Measurements from ENCODE around the gene DISC1. TPM values are rescaled to one million over a fixed set of nuclear protein-coding genes. Genes with fewer than 3 reads are reported as not detected.

The DISC1 gene
- total RNA-seq, 2 experiments from 2014 or later, result 2.8 to 3.9 TPM

DNA sequence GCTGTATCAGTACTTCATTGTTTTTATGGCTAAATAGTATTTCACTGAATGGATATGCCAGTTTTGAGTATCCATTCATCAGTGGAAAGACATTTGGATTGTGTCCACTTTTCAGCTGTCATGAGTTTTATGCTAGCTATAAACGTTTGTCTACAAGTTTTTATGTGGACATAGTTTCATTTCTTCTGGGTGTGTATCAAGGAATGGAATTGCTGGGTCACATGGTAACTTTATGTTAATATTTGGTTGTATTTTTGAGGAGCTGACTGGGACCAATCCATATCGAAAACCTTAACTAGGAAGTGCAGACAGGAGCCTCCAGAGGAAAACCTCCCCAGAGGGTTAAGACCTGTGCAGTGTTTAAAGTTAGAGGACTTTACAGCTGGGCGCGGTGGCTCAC, 31.8 kb upstream of the DISC1 start:
- intact Hi-C loops (cut with micrococcal nuclease), result no loop called here
- H3K9me3 Mint-ChIP-seq, result no peaks in the 10 kb centered on the region
- peaks cover 11% of the 10 kb centered on the region for H3K4me1 Mint-ChIP-seq (ENCODE audit: low read depth)
- no peak overlapping the region for H3K27ac Mint-ChIP-seq
- H3K36me3 Mint-ChIP-seq, result no peaks in the 10 kb centered on the region
- DNase-seq, result no peak
- no peaks in the 10 kb centered on the region for H3K27me3 Mint-ChIP-seq
- ChIA-PET POLR2A (no interaction called here), CTCF (interaction anchor here (0.8 kb wide), 2 partner anchors 10 to 262 kb away, joined by 3 read pairs; no protein-coding TSS in a partner anchor)
- H3K4me3 Mint-ChIP-seq, result no peak overlapping the region

GRCh38 chr1:231596337-231596791, 30.2 kb upstream of the DISC1 start:
- H3K36me3 Mint-ChIP-seq, result no peaks in the 10 kb centered on the region
- no peak overlapping the region for H3K27ac Mint-ChIP-seq
- peaks cover 11% of the 10 kb centered on the region for H3K4me1 Mint-ChIP-seq (ENCODE audit: low read depth)
- ChIA-PET CTCF (no interaction called here), POLR2A (no interaction called here)
- no peak for DNase-seq
- intact Hi-C loops (cut with micrococcal nuclease), result no loop called here
- no peak overlapping the region for H3K4me3 Mint-ChIP-seq
- no peaks in the 10 kb centered on the region for H3K27me3 Mint-ChIP-seq
- H3K9me3 Mint-ChIP-seq, result no peaks in the 10 kb centered on the region

- POLR2A ChIA-PET, result no interaction called here
- H3K4me3 Mint-ChIP-seq, result no peak overlapping the region
- intact Hi-C loops (cut with micrococcal nuclease), result no loop called here
These were observed 28.6 kb upstream of the DISC1 start for GRCh38 chr1:231597971-231598370.

GRCh38 chr1:231600458-231600976, 26.1 kb upstream of the DISC1 start:
- Mint-ChIP-seq H3K9me3 (no peaks in the 10 kb centered on the region), H3K27me3 (no peaks in the 10 kb centered on the region), H3K4me1 (ENCODE audit: low read depth) (peaks cover 13% of the 10 kb centered on the region), H3K27ac (no peak overlapping the region), H3K4me3 (no peak overlapping the region), H3K36me3 (no peaks in the 10 kb centered on the region)
- ChIA-PET POLR2A (no interaction called here), CTCF (interaction anchor here (0.9 to 2.2 kb wide), 3 partner anchors 10 to 285 kb away, joined by 4 to 6 read pairs (median 6); no protein-coding TSS in a partner anchor)
- intact Hi-C loops (cut with micrococcal nuclease), result loop anchor here (5.0 kb wide), 2 partner anchors 73 to 178 kb away; partner anchors contain the start of genes EGLN1 and TSNAX
- DNase-seq, result no peak

More at GRCh38 chr1:231597971-231598370, 28.6 kb upstream of the DISC1 start:
- no peaks in the 10 kb centered on the region for H3K27me3 Mint-ChIP-seq
- H3K4me1 Mint-ChIP-seq (ENCODE audit: low read depth), result peaks cover 11% of the 10 kb centered on the region
- CTCF ChIA-PET, result interaction anchor here (1.3 to 1.5 kb wide), 2 partner anchors 241 to 245 kb away, joined by 3 to 9 read pairs; no protein-coding TSS in a partner anchor
- no peaks in the 10 kb centered on the region for H3K36me3 Mint-ChIP-seq
- no peaks in the 10 kb centered on the region for H3K9me3 Mint-ChIP-seq
- DNase-seq, result no peak
- H3K27ac Mint-ChIP-seq, result no peak overlapping the region

- Mint-ChIP-seq H3K36me3 (no peaks in the 10 kb centered on the region), H3K27ac (no peak overlapping the region), H3K27me3 (no peaks in the 10 kb centered on the region), H3K4me1 (ENCODE audit: low read depth) (peaks cover 5% of the 10 kb centered on the region), H3K9me3 (no peaks in the 10 kb centered on the region), H3K4me3 (no peak overlapping the region)
- ChIA-PET POLR2A (no interaction called here), CTCF (interaction anchor here (1.4 to 2.2 kb wide), 3 partner anchors 64 to 245 kb away, joined by 4 to 7 read pairs (median 6); no protein-coding TSS in a partner anchor)
- DNase-seq, result no peak
- intact Hi-C loops (cut with micrococcal nuclease), result loop anchor here (5.0 kb wide), 2 partner anchors 75 to 180 kb away; partner anchors contain the start of genes EGLN1 and TSNAX
These were observed 24.5 kb upstream of the DISC1 start for GRCh38 chr1:231601824-231602672.

- Mint-ChIP-seq H3K4me3 (no peak overlapping the region), H3K27me3 (no peaks in the 10 kb centered on the region), H3K36me3 (no peaks in the 10 kb centered on the region), H3K4me1 (ENCODE audit: low read depth) (peaks cover 5% of the 10 kb centered on the region), H3K9me3 (no peaks in the 10 kb centered on the region), H3K27ac (no peak overlapping the region)
- ChIA-PET POLR2A (no interaction called here), CTCF (interaction anchor here (0.8 to 1.8 kb wide), 6 partner anchors 65 to 287 kb away, joined by 3 to 10 read pairs (median 4); partner anchors contain the start of genes EXOC8 and SPRTN)
- intact Hi-C loops (cut with micrococcal nuclease), result loop anchor here (5.0 kb wide), 2 partner anchors 75 to 180 kb away; partner anchors contain the start of genes EGLN1 and TSNAX
- DNase-seq, result no peak
These were observed 24.0 kb upstream of the DISC1 start for GRCh38 chr1:231602673-231602984.

DNA sequence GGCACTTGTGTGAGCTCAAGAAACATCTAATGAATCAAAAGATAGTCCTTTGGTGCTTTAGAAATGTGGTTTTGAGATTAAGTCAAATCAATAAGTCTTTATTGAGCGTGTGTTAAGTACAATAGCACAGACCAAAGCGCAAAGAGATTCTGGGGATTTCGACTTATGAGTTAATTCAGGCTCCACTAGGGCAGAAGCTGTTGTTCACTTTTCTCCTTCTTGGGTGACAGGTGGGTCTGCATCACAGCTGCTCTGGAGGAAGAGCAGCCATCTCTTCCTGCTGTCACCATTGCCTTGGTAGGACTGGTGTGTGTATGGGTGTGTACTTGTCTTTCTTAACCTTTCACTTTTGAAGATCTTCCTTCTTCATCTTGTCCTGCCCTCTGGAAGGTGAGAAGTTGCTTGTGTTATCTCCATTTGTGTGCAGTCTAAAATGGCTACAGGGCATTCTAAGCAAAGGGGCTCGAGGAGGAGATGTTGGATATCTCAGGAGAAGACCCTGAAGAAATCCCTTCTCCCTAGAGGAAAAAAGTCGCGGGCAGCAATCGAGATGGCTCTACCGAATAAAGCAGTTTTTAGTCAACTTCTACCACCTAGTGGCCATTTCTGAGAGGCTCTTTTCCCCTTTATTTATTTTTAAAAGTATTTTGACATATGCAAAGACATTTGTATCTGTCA, 22.9 kb upstream of the DISC1 start:
- CTCF ChIA-PET, result interaction anchor here (0.8 to 1.8 kb wide), 16 partner anchors 13 to 362 kb away, joined by 3 to 10 read pairs (median 4); partner anchors contain the start of genes EXOC8, GNPAT and SPRTN
- intact Hi-C loops (cut with micrococcal nuclease), result loop anchor here (1.0 to 5.0 kb wide), 4 partner anchors 76 to 288 kb away; partner anchors contain the start of genes EGLN1 and TSNAX
- peaks cover 5% of the 10 kb centered on the region for H3K4me1 Mint-ChIP-seq (ENCODE audit: low read depth)
- H3K36me3 Mint-ChIP-seq, result no peaks in the 10 kb centered on the region
- H3K27ac Mint-ChIP-seq, result peak overlapping the region; percentile 66
- POLR2A ChIA-PET, result no interaction called here
- H3K9me3 Mint-ChIP-seq, result no peaks in the 10 kb centered on the region
- H3K27me3 Mint-ChIP-seq, result no peaks in the 10 kb centered on the region
- peak; percentile 42 for DNase-seq
- H3K4me3 Mint-ChIP-seq, result peak overlapping the region; percentile 84

DNA sequence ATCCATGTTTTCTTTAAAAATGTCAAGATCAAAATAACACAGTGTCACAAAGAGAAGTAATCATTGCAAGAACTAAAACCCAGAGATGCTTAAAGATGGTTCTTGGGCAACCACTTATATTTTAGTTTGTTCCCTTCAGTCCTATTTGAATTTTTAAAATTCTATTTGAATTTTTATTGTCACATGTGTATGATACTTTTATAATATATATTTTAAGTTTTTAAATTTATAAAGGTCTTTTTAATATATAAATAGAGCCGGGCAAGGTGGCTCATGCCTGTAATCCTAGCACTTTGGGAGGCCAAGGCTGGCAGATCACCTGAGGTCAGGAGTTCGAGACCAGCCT, 22.3 kb upstream of the DISC1 start:
- H3K36me3 Mint-ChIP-seq, result no peaks in the 10 kb centered on the region
- H3K27ac Mint-ChIP-seq, result no peak overlapping the region
- DNase-seq, result no peak
- no peaks in the 10 kb centered on the region for H3K27me3 Mint-ChIP-seq
- intact Hi-C loops (cut with micrococcal nuclease), result loop anchor here (1.0 to 5.0 kb wide), 4 partner anchors 77 to 289 kb away; partner anchors contain the start of genes EGLN1 and TSNAX
- no peak overlapping the region for H3K4me3 Mint-ChIP-seq
- H3K9me3 Mint-ChIP-seq, result no peaks in the 10 kb centered on the region
- CTCF ChIA-PET, result interaction anchor here (0.8 to 1.8 kb wide), 6 partner anchors 49 to 363 kb away, joined by 4 to 10 read pairs (median 5); partner anchors contain the start of gene GNPAT
- POLR2A ChIA-PET, result no interaction called here
- peaks cover 5% of the 10 kb centered on the region for H3K4me1 Mint-ChIP-seq (ENCODE audit: low read depth)

DNA sequence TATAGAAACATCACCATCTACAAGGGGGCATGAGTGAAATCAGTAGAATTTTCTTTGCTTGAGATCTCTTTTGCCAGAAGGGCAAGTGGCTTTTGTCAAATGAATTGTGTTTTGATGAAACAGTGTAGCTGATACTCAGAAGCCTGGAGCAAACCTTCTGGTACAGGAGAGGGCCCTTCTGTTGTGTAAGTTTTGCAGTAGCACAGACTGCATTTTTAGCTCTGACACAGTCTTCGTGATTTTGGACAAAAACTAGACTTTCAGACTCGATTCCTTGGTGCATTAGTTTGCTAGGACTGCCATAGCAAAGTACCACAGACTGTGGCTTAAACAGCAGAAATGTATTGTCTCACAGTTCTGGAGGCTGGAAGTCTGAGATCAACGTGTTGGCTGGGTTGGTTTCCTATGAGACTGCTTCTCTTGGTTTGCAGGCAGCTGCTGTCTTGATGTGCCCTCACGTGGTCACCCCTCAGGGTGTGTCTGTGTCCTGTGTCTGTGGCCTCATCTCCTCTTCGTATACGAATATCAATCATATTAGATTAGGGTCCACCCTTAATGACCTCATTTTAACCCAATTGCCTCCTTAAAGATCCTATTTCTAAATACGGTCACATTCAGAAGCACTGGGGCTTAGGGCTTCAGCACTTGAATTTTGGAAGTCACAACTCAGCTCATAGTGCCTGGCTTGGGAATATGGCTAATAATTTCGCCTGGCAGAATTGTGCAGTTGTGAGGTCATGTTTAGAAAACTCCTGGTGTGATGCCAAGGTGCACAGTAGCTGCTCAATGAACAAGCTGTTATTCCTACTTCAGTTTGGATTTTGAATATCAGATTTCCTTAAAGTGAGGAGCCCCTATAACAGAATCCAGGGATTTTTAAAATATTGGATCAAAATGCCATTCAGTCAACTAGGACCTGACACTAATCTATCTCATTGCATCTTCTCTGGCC, 21.2 kb upstream of the DISC1 start:
- no peak overlapping the region for H3K4me3 Mint-ChIP-seq
- no peaks in the 10 kb centered on the region for H3K36me3 Mint-ChIP-seq
- POLR2A ChIA-PET, result no interaction called here
- H3K9me3 Mint-ChIP-seq, result no peaks in the 10 kb centered on the region
- intact Hi-C loops (cut with micrococcal nuclease), result no loop called here
- peaks cover 5% of the 10 kb centered on the region for H3K4me1 Mint-ChIP-seq (ENCODE audit: low read depth)
- CTCF ChIA-PET, result interaction anchor here (0.8 to 1.7 kb wide), 7 partner anchors 11 to 290 kb away, joined by 3 to 8 read pairs (median 5); partner anchors contain the start of genes EXOC8 and SPRTN
- H3K27me3 Mint-ChIP-seq, result no peaks in the 10 kb centered on the region
- no peak for DNase-seq
- H3K27ac Mint-ChIP-seq, result no peak overlapping the region

GRCh38 chr1:231606712-231607111, 19.9 kb upstream of the DISC1 start:
- ChIA-PET POLR2A (no interaction called here), CTCF (interaction anchor here (1.4 to 1.7 kb wide), 3 partner anchors 249 to 292 kb away, joined by 5 to 7 read pairs (median 5); partner anchors contain the start of genes EXOC8 and SPRTN)
- no peaks in the 10 kb centered on the region for H3K9me3 Mint-ChIP-seq
- H3K27me3 Mint-ChIP-seq, result no peaks in the 10 kb centered on the region
- H3K4me3 Mint-ChIP-seq, result no peak overlapping the region
- no peak for DNase-seq
- no peaks in the 10 kb centered on the region for H3K36me3 Mint-ChIP-seq
- intact Hi-C loops (cut with micrococcal nuclease), result no loop called here
- H3K27ac Mint-ChIP-seq, result no peak overlapping the region
- H3K4me1 Mint-ChIP-seq (ENCODE audit: low read depth), result peaks cover 10% of the 10 kb centered on the region

GRCh38 chr1:231610388-231610787, 16.2 kb upstream of the DISC1 start:
- CTCF ChIA-PET, result no interaction called here

More at GRCh38 chr1:231610388-231610787, 16.2 kb upstream of the DISC1 start:
- POLR2A ChIA-PET, result no interaction called here
- Mint-ChIP-seq H3K27me3 (no peaks in the 10 kb centered on the region), H3K4me3 (no peak overlapping the region), H3K9me3 (peaks cover 13% of the 10 kb centered on the region), H3K27ac (no peak overlapping the region), H3K4me1 (ENCODE audit: low read depth) (peaks cover 39% of the 10 kb centered on the region), H3K36me3 (peaks cover 4% of the 10 kb centered on the region)
- DNase-seq, result no peak
- intact Hi-C loops (cut with micrococcal nuclease), result no loop called here

All from activated CD4-positive, alpha-beta memory T cell treated with anti-CD3 and anti-CD28 coated beads for 36 hours (primary cell).